GM19395 (cell line): ENCODE measurements around the gene VAMP2.
A peak's percentile ranks its signal among the peaks of the same experiment; 100 is the strongest.

Experiments used
- ATAC-seq: cut with Tn5 transposase; IDR thresholded peaks from one replicate; pipeline ENCODE4 v1.9.1; 2021; ENCODE audit warnings: mild to moderate bottlenecking, moderate library complexity; ENCODE audit not compliant: unreplicated experiment

VAMP2 gene

GRCh38 chr17:8162233-8162996 is at the start of gene VAMP2:
Gene VAMP2 (minus strand): TSS chr17:8162948. CDS start chr17:8162879, 69 bp downstream.
- ATAC-seq, result no peak

- peak; percentile 12 for ATAC-seq
Observed at GRCh38 chr17:8210761-8211458, 48.2 kb upstream of the VAMP2 start.

GRCh38 chr17:8209907-8210760 is 47.4 kb upstream of the VAMP2 start, which contains the start of gene AURKB:
Gene AURKB (minus strand): TSS chr17:8210575. CDS start chr17:8210224, 351 bp downstream.
- ATAC-seq, result peak; percentile 69

- ATAC-seq, result no peak
Observed at GRCh38 chr17:8206536-8206935, 43.8 kb upstream of the VAMP2 start.

GRCh38 chr17:8204761-8205555 is 42.2 kb upstream of the VAMP2 start:
- no peak for ATAC-seq

- ATAC-seq, result peak; percentile 29
Observed at GRCh38 chr17:8192070-8192815, 29.5 kb upstream of the VAMP2 start.

- no peak for ATAC-seq
Observed at GRCh38 chr17:8190506-8190905, 27.8 kb upstream of the VAMP2 start.

- peak; percentile 51 for ATAC-seq
Observed at GRCh38 chr17:8189711-8190477, 27.1 kb upstream of the VAMP2 start, which contains the start of gene BORCS6. Gene BORCS6 (minus strand): TSS chr17:8190180. CDS start chr17:8190140, 40 bp downstream.

GRCh38 chr17:8189041-8189710 is 26.4 kb upstream of the VAMP2 start:
- no peak for ATAC-seq

GRCh38 chr17:8188263-8188839 is 25.6 kb upstream of the VAMP2 start:
- no peak for ATAC-seq

- peak; percentile 26 for ATAC-seq
Observed at GRCh38 chr17:8187517-8188262, 24.9 kb upstream of the VAMP2 start.

- ATAC-seq, result peak; percentile 39
Observed at GRCh38 chr17:8186787-8187516, 24.2 kb upstream of the VAMP2 start.

GRCh38 chr17:8186446-8186786 is 23.7 kb upstream of the VAMP2 start:
- ATAC-seq, result no peak

GRCh38 chr17:8185582-8186445 is 23.1 kb upstream of the VAMP2 start:
- no peak for ATAC-seq

GRCh38 chr17:8176998-8177731 is 14.4 kb upstream of the VAMP2 start:
- ATAC-seq, result no peak
